C4-2B (cell line): ENCODE data around the gene ADAMTSL1.

ENCODE experiments used
- H3K27ac ChIP-seq: fragments of 450-650 bp; 2 replicates; pipeline ENCODE4 v1.5.1; 2017
- ZFX ChIP-seq: fragments of 450-650 bp; IDR thresholded peaks from 2 replicates; pipeline ENCODE4 v1.6.1; 2017
- TF ChIP-seq, protein P1 (sequence below): fragments of 450-650 bp; conservative IDR thresholded peaks from 2 replicates; pipeline ENCODE4 v1.5.1; 2017; ENCODE audit warnings: mild to moderate bottlenecking

Gene ADAMTSL1

DNA sequence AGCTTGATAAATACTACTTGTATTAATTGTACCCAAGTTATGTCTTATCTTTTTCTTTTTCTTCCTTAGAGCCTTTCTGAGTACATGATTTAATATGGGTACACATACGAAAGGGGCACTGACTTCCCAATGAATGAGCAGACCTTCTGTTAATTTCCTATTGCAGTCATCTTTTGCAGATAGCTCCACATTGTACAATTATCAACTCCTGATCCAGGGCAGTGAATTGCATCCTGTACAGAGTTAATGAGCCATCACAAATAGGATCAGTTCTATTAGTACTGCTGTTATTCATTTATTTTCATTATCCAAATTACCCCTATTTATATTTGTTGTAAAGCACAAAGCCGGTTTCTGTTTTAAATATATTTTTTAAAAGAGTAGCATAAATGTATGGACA lies 105.6 kb downstream of the ADAMTSL1 start:
- TF ChIP-seq ZFX, result no peak
- TF ChIP-seq, protein P1, sequence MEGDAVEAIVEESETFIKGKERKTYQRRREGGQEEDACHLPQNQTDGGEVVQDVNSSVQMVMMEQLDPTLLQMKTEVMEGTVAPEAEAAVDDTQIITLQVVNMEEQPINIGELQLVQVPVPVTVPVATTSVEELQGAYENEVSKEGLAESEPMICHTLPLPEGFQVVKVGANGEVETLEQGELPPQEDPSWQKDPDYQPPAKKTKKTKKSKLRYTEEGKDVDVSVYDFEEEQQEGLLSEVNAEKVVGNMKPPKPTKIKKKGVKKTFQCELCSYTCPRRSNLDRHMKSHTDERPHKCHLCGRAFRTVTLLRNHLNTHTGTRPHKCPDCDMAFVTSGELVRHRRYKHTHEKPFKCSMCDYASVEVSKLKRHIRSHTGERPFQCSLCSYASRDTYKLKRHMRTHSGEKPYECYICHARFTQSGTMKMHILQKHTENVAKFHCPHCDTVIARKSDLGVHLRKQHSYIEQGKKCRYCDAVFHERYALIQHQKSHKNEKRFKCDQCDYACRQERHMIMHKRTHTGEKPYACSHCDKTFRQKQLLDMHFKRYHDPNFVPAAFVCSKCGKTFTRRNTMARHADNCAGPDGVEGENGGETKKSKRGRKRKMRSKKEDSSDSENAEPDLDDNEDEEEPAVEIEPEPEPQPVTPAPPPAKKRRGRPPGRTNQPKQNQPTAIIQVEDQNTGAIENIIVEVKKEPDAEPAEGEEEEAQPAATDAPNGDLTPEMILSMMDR, result no peak
- H3K27ac ChIP-seq, result no peak overlapping the region

DNA sequence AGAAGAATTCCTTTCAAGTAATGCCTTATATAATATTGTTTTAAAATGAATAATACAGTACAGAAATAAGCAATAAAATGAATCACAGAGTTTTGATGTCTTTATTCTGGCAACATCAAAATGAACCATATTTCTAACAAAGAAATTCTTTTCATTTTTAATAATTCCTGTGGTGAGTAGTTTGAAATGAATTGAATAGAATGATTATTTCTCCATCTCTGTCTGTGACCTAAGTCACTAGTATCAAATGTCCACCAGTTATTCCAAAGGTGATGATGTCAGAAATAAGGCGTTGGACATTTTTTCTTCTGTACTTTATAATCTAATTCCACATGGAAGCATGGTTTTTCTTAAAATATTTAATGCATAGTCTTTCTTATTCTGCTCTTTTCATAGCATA lies 106.2 kb downstream of the ADAMTSL1 start:
- H3K27ac ChIP-seq, result no peak overlapping the region
- TF ChIP-seq ZFX, result no peak
- TF ChIP-seq, protein P1, result no peak

DNA sequence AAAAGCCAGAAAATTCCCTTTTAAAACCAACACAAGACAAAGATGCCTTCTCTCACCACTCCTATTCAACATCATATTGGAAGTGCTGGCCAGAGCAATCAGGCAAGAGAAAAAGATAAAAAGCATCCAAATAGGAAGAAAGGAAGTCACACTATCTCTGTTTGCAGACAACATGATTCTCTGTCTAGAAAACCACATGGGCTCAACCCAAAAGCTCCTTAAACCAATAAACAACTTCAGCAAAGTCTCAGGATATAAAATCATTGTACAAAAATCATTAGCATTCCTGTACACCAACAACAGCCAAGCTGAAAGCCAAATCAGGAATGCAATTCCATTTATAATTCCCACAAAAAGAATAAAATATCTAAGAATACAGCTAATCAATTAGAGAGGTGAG lies 112.0 kb downstream of the ADAMTSL1 start:
- TF ChIP-seq, protein P1, result no peak
- TF ChIP-seq ZFX, result no peak

DNA sequence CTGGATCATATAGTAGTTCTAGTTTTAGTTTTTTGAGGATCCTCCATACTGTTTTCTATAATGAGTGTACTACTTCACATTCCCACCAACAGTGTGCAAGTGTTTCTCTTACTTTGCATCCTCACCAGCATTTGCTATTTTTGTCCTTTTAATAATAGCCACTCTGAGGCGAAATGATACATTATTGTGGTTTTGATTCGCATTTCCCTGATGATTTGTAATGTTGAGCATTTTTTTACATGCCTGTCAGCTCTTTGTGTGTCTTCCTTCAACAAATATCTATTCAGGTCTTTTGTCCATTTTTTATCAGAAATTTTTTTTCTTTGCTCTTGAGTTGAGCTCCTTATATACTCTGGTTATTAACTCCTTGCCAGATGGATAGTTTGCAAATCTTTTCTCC lies 114.0 kb downstream of the ADAMTSL1 start:
- no peak overlapping the region for H3K27ac ChIP-seq
- TF ChIP-seq, protein P1, result no peak
- no peak for TF ChIP-seq ZFX

More for the DNA sequence above, 112.0 kb downstream of the ADAMTSL1 start:
- no peak overlapping the region for H3K27ac ChIP-seq

DNA sequence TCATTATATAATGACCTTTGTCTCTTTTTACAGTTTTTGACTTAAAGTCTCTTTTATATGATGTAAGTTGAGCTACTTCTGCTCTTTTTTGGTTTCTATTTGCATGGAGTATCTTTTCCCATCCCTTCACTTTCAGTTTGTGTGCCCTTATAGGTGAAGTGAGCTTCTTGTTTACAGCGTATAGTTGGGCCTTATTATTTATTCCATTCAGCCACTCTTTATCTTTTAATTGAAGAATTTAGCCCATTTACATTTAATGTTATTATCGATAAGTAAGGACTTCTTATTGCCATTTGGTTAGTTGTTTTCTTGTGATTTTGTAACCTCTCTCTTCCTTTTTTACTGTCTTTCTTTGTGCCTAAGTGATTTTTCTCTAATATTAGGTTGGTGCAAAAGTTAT lies 117.3 kb downstream of the ADAMTSL1 start:
- H3K27ac ChIP-seq, result no peak overlapping the region
- TF ChIP-seq, protein P1, result no peak
- TF ChIP-seq ZFX, result no peak

DNA sequence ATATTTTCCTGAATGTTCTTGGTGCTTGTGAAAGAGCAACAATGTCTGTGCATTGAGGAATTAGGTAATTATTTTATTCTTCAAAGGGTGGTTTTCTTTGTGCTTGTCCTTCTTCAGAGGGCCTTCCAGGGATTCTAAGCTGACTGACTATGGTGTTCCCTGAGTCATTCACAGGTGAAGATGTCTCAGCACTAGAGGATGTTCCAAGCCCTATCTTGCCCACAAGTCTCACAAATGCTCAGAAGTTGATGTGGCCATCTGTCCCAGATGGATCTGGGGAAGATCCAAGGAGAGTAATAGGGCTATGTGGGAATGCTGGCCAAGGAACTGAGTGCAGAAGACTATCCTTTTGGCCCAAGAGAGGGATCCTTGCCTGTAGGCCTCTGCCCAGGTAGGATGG lies 120.9 kb downstream of the ADAMTSL1 start:
- TF ChIP-seq, protein P1, result no peak
- TF ChIP-seq ZFX, result no peak

DNA sequence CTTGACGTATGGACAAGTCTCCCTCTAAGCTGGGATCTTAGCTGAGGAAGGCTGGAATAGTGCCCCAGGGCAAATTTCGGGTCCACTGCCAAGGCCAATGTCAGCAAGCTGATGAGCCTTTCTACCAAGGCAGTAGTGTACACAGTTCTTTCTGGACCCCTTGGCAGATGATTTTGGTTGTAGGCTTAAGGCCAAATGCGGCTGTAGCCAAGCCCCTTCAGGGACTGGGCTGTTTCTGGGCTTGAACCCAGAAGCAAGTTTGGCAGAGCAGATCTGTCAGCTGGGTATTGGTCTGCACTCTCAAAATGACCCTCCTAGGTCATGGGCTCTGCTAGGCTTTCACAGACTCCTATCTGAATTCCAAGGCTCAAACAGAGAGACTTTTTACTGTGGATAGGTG lies 121.6 kb downstream of the ADAMTSL1 start:
- H3K27ac ChIP-seq, result no peak overlapping the region
- TF ChIP-seq, protein P1, result no peak
- no peak for TF ChIP-seq ZFX

More for the DNA sequence above, 120.9 kb downstream of the ADAMTSL1 start:
- H3K27ac ChIP-seq, result no peak overlapping the region
